CD4-positive, alpha-beta T cell treated with Interleukin-15 for 1 hour (primary cell): Measurements from ENCODE around the gene AJAP1.
"Not testable (repeated sequence)": the region's sequence is repeated elsewhere in the genome, so short reads cannot be mapped to it uniquely, and the experiment has no call there.

Experiments
- DNase-seq: peaks from one replicate; pipeline ENCODE4 v3.0.0-alpha.2; 2020

Gene AJAP1

GRCh38 chr1:4653796-4654725 lies at the start of gene AJAP1:
AJAP1 (plus strand) TSS chr1:4654609; CDS start chr1:4655426, 817 bp downstream.
- DNase-seq: no peak

- DNase-seq: no peak
Observed at GRCh38 chr1:4605158-4605557, 49.3 kb upstream of the AJAP1 start.

GRCh38 chr1:4611563-4612341 lies 42.7 kb upstream of the AJAP1 start:
- DNase-seq: no peak

- DNase-seq: no peak
Observed at GRCh38 chr1:4612991-4613390, 41.4 kb upstream of the AJAP1 start.

GRCh38 chr1:4613606-4614370 lies 40.6 kb upstream of the AJAP1 start:
- DNase-seq: no peak

GRCh38 chr1:4614371-4615137 lies 39.9 kb upstream of the AJAP1 start:
- DNase-seq: no peak

- no peak for DNase-seq
Observed at GRCh38 chr1:4615138-4615470, 39.3 kb upstream of the AJAP1 start.

- no peak for DNase-seq
Observed at GRCh38 chr1:4615501-4615900, 38.9 kb upstream of the AJAP1 start.

- no peak for DNase-seq
Observed at GRCh38 chr1:4616831-4617465, 37.5 kb upstream of the AJAP1 start.

- DNase-seq: no peak
Observed at GRCh38 chr1:4617506-4617905, 36.9 kb upstream of the AJAP1 start.

GRCh38 chr1:4618827-4619226 lies 35.6 kb upstream of the AJAP1 start:
- not testable (repeated sequence) for DNase-seq

- DNase-seq: no peak
Observed at GRCh38 chr1:4621646-4622045, 32.8 kb upstream of the AJAP1 start.

- DNase-seq: no peak
Observed at GRCh38 chr1:4622821-4623220, 31.6 kb upstream of the AJAP1 start.

- DNase-seq: peak; percentile 2
Observed at GRCh38 chr1:4624141-4624715, 30.2 kb upstream of the AJAP1 start.

- no peak for DNase-seq
Observed at GRCh38 chr1:4624801-4625200, 29.6 kb upstream of the AJAP1 start.

GRCh38 chr1:4626061-4626460 lies 28.3 kb upstream of the AJAP1 start:
- DNase-seq: no peak

GRCh38 chr1:4626560-4627319 lies 27.7 kb upstream of the AJAP1 start:
- DNase-seq: no peak

GRCh38 chr1:4627353-4627752 lies 27.1 kb upstream of the AJAP1 start:
- DNase-seq: no peak

GRCh38 chr1:4628992-4629391 lies 25.4 kb upstream of the AJAP1 start:
- DNase-seq: no peak

- DNase-seq: no peak
Observed at GRCh38 chr1:4630561-4630960, 23.8 kb upstream of the AJAP1 start.

GRCh38 chr1:4631321-4631720 lies 23.1 kb upstream of the AJAP1 start:
- DNase-seq: no peak
